Upper lobe of right lung (tissue), 1 donor: ENCODE results near the gene UQCRC2. TPM values are rescaled to one million over a fixed set of nuclear protein-coding genes. Genes with fewer than 3 reads are reported as not detected.

ENCODE experiments used
- ATAC-seq: fragments of 200-7000 bp; cut with Tn5 transposase; one replicate; pipeline ENCODE4 v1.9.1; 2020; ENCODE audit warnings: mild to moderate bottlenecking, moderate library complexity
- DNase-seq: peaks from one replicate; pipeline ENCODE4 v3.0.0-alpha.2; 2020
- H3K27ac ChIP-seq: fragments of 200-600 bp; one replicate; pipeline ENCODE4 v1.8.0; 2022
- H3K27me3 ChIP-seq: fragments of 200-600 bp; one replicate; pipeline ENCODE4 v1.8.0; 2022; ENCODE audit warnings: mild to moderate bottlenecking
- H3K36me3 ChIP-seq: fragments of 200-600 bp; one replicate; pipeline ENCODE4 v1.8.0; 2022
- H3K4me1 ChIP-seq: fragments of 200-600 bp; one replicate; pipeline ENCODE4 v1.8.0; 2022
- H3K4me3 ChIP-seq: fragments of 200-600 bp; one replicate; pipeline ENCODE4 v1.8.0; 2022; ENCODE audit warnings: mild to moderate bottlenecking
- H3K9me3 ChIP-seq: fragments of 200-600 bp; one replicate; pipeline ENCODE4 v1.8.0; 2022
- CTCF ChIP-seq: fragments of 200-600 bp; IDR thresholded peaks from one replicate; pipeline ENCODE4 v1.8.0; 2022; ENCODE audit warnings: antibody characterized with exemption
- intact Hi-C: fragments of 100-400 bp; cut with DNase I; formaldehyde crosslinking; loops from one replicate; pipeline ENCODE4 v1.11.0; 2022
- total RNA-seq: library from RNA; stranded (reverse); fragmentation: NEBNext Ultra II Directional; extraction: Animal tissue kit (Norgen Biotek cat#: 25700); gene quantifications from one replicate; pipeline ENCODE4 v1.2.1, GENCODE V29; 2021
- donor health status: DM: no; HTN: yes; CAD: no; lungs with severe emphysema.

UQCRC2 gene
- total RNA-seq, 1 donor from 2014 or later: 161 TPM

GRCh38 chr16:21986692-21987246, 33.6 kb downstream of the UQCRC2 start:
- no peak for TF ChIP-seq CTCF
- intact Hi-C loops: no loop called here
- DNase-seq (no peak), ATAC-seq (no peak)
- Histone ChIP-seq H3K27me3 (no peaks in the 10 kb centered on the region), H3K9me3 (no peaks in the 10 kb centered on the region), H3K4me3 (no peak overlapping the region), H3K27ac (no peak overlapping the region), H3K36me3 (peaks cover 36% of the 10 kb centered on the region), H3K4me1 (peaks cover 21% of the 10 kb centered on the region)

GRCh38 chr16:21987498-21987897, 34.3 kb downstream of the UQCRC2 start:
- H3K36me3 ChIP-seq: peaks cover 28% of the 10 kb centered on the region
- no peak overlapping the region for H3K4me3 ChIP-seq
- DNase-seq: no peak
- no peaks in the 10 kb centered on the region for H3K9me3 ChIP-seq
- no peak for TF ChIP-seq CTCF
- H3K27me3 ChIP-seq: no peaks in the 10 kb centered on the region
- H3K27ac ChIP-seq: no peak overlapping the region
- intact Hi-C loops: no loop called here
- H3K4me1 ChIP-seq: peaks cover 21% of the 10 kb centered on the region
- ATAC-seq: no peak

- H3K4me1 ChIP-seq: peaks cover 21% of the 10 kb centered on the region
- intact Hi-C loops: no loop called here
- no peak overlapping the region for H3K4me3 ChIP-seq
- DNase-seq: no peak
- no peak for TF ChIP-seq CTCF
- no peak for ATAC-seq
- H3K9me3 ChIP-seq: no peaks in the 10 kb centered on the region
- H3K36me3 ChIP-seq: peaks cover 12% of the 10 kb centered on the region
- no peak overlapping the region for H3K27ac ChIP-seq
- no peaks in the 10 kb centered on the region for H3K27me3 ChIP-seq
These were observed 36.0 kb downstream of the UQCRC2 start for GRCh38 chr16:21989133-21989532.

GRCh38 chr16:21989751-21990150, 36.6 kb downstream of the UQCRC2 start:
- ATAC-seq (no peak), DNase-seq (no peak)
- Histone ChIP-seq H3K9me3 (no peaks in the 10 kb centered on the region), H3K4me3 (no peak overlapping the region), H3K27me3 (no peaks in the 10 kb centered on the region), H3K4me1 (peaks cover 21% of the 10 kb centered on the region), H3K36me3 (peaks cover 6% of the 10 kb centered on the region), H3K27ac (no peak overlapping the region)
- no peak for TF ChIP-seq CTCF
- intact Hi-C loops: no loop called here

GRCh38 chr16:21990381-21990944, 37.3 kb downstream of the UQCRC2 start:
- no peak overlapping the region for H3K4me3 ChIP-seq
- peaks cover 21% of the 10 kb centered on the region for H3K4me1 ChIP-seq
- DNase-seq: no peak
- H3K36me3 ChIP-seq: no peaks in the 10 kb centered on the region
- intact Hi-C loops: no loop called here
- H3K9me3 ChIP-seq: no peaks in the 10 kb centered on the region
- H3K27ac ChIP-seq: no peak overlapping the region
- no peak for ATAC-seq
- TF ChIP-seq CTCF: no peak
- H3K27me3 ChIP-seq: no peaks in the 10 kb centered on the region

GRCh38 chr16:21991621-21992020, 38.5 kb downstream of the UQCRC2 start:
- intact Hi-C loops: no loop called here
- H3K27ac ChIP-seq: no peak overlapping the region
- H3K4me3 ChIP-seq: no peak overlapping the region
- peaks cover 18% of the 10 kb centered on the region for H3K4me1 ChIP-seq
- ATAC-seq (no peak), DNase-seq (no peak)
- no peak for TF ChIP-seq CTCF
- H3K27me3 ChIP-seq: no peaks in the 10 kb centered on the region
- no peaks in the 10 kb centered on the region for H3K36me3 ChIP-seq
- no peaks in the 10 kb centered on the region for H3K9me3 ChIP-seq
